OCI-LY3 (cell line): Measurements from ENCODE around the gene SLC6A11.

ENCODE experiments used
- H2AFZ ChIP-seq: fragments of 200-600, 300-600 bp; shearing (Covaris generic); 2 replicates; pipeline ENCODE4 v1.6.0; 2014; ENCODE audit warnings: antibody characterized with exemption, low read depth, low read length
- H3K27ac ChIP-seq: fragments of 200-600, 300-600 bp; sonication (generic); 2 replicates; pipeline ENCODE4 v1.5.1; 2014; ENCODE audit warnings: mild to moderate bottlenecking, low read length, moderate library complexity, mixed read lengths
- H3K27me3 ChIP-seq: fragments of 200-600, 300-600 bp; sonication (generic); 2 replicates; pipeline ENCODE4 v1.6.1; 2014; ENCODE audit warnings: low read depth, low read length, mixed read lengths
- H3K36me3 ChIP-seq: fragments of 200-600, 300-600 bp; sonication (generic); replicated peaks from 2 replicates; pipeline ENCODE3; 2014; ENCODE audit warnings: low read depth, low read length, mixed read lengths
- H3K4me1 ChIP-seq: fragments of 300-600, 200-600 bp; sonication (generic); 2 replicates; pipeline ENCODE4 v1.6.1; 2014; ENCODE audit warnings: low read length, mixed read lengths
- H3K4me2 ChIP-seq: fragments of 200-600, 300-600 bp; sonication (generic); 2 replicates; pipeline ENCODE4 v1.6.1; 2014; ENCODE audit warnings: low read length, mixed read lengths
- H3K4me3 ChIP-seq: fragments of 300-600, 200-600 bp; sonication (generic); 2 replicates; pipeline ENCODE4 v1.5.1; 2014; ENCODE audit warnings: antibody characterized with exemption, mild to moderate bottlenecking, low read length, moderate library complexity
- H3K79me2 ChIP-seq: fragments of 300-600, 200-600 bp; shearing (Covaris generic); 2 replicates; pipeline ENCODE4 v1.6.1; 2014; ENCODE audit warnings: mild to moderate bottlenecking, low read length, mixed read lengths
- H3K9ac ChIP-seq: fragments of 300-600, 200-600 bp; shearing (Covaris generic); 2 replicates; pipeline ENCODE4 v1.6.0; 2014; ENCODE audit warnings: mild to moderate bottlenecking, low read length, moderate library complexity
- H3K9me3 ChIP-seq: fragments of 200-600, 300-600 bp; shearing (Covaris generic); 2 replicates; pipeline ENCODE4 v1.6.1; 2014; ENCODE audit warnings: low read length, mixed read lengths; ENCODE audit not compliant: insufficient read depth
- H4K20me1 ChIP-seq: fragments of 200-600, 300-600 bp; sonication (generic); 2 replicates; pipeline ENCODE4 v1.6.1; 2016; ENCODE audit warnings: low read length, mixed read lengths; ENCODE audit not compliant: insufficient read depth
- EZH2phosphoT487 ChIP-seq: fragments of 200-600 bp; shearing (Covaris generic); IDR thresholded peaks from 2 replicates; pipeline ENCODE4 v1.6.1; 2018; ENCODE audit warnings: antibody characterized with exemption, mixed run types, low read depth
- TF ChIP-seq, protein P1 (sequence below): fragments of 200-600, 300-600 bp; sonication (generic); IDR thresholded peaks from 2 replicates; pipeline ENCODE4 v1.5.1; 2014; ENCODE audit warnings: antibody characterized with exemption, low read length, low read depth

Gene SLC6A11

DNA sequence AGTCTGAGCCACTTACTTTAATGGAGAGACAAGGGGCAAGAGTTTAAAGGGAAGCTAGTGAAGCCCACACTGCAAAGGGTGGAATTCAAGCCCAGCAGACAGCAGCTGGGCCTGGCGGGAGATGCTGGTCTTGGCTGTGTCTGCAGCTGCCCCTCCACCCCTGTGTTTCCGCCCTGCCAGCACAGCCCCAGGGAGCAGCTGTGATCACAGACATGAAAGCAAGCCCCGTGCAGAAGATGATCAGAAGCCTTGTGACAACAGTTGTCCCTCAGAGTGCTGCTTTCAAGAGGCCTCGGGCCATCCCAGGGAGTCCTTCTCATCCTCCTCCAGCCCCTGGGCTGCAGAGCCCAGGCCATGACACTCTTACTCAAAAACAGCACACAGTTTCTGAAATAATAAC lies 152.4 kb downstream of the SLC6A11 start:
- Histone ChIP-seq H3K36me3 (no peaks in the 10 kb centered on the region), H3K4me1 (no peaks in the 10 kb centered on the region), H3K9me3 (no peaks in the 10 kb centered on the region), H3K27me3 (peaks cover 5% of the 10 kb centered on the region; the same call in 1 of the 2 replicates), H2AFZ (no peak overlapping the region), H4K20me1 (0 out of 2 replicates have a peak, but pooled peaks cover 7% of the 10 kb centered on the region), H3K79me2 (no peaks in the 10 kb centered on the region), H3K27ac (no peak overlapping the region), H3K4me3 (no peak overlapping the region), H3K9ac (no peak overlapping the region), H3K4me2 (no peak overlapping the region)
- TF ChIP-seq, protein P1, sequence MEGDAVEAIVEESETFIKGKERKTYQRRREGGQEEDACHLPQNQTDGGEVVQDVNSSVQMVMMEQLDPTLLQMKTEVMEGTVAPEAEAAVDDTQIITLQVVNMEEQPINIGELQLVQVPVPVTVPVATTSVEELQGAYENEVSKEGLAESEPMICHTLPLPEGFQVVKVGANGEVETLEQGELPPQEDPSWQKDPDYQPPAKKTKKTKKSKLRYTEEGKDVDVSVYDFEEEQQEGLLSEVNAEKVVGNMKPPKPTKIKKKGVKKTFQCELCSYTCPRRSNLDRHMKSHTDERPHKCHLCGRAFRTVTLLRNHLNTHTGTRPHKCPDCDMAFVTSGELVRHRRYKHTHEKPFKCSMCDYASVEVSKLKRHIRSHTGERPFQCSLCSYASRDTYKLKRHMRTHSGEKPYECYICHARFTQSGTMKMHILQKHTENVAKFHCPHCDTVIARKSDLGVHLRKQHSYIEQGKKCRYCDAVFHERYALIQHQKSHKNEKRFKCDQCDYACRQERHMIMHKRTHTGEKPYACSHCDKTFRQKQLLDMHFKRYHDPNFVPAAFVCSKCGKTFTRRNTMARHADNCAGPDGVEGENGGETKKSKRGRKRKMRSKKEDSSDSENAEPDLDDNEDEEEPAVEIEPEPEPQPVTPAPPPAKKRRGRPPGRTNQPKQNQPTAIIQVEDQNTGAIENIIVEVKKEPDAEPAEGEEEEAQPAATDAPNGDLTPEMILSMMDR = no peak
- TF ChIP-seq EZH2phosphoT487 = no peak

DNA sequence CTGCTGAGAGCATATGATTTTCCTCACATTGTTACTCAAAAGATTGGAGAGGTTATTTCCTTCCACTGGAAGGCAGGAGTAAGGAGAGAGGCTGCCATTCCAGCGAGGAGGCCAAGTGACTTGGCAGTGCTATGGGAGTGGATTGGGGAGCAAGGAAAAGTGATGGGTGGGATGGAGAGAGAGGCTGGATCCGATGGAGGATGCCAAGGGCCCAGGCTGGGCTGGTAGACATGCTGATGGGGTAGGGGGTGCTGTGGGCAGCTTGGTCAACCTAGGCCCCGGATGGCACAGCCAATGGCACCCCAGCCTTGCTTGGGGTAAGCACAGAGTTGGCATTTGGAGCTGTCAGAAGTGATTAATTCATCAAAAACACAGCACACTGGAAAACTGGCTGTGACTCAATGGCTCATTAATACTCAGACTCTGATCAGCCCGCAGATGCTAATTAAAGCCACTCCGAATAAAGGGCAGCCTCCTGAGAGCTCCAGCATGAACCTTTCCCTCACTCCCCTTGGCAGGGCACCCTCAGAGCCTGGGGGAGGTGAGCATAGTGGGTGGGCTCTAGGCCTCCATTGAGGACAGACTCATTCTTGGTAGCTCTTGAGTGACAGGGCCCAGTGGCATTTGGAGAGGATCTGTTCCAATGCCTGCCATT lies 154.4 kb downstream of the SLC6A11 start:
- H3K36me3 ChIP-seq = no peaks in the 10 kb centered on the region

DNA sequence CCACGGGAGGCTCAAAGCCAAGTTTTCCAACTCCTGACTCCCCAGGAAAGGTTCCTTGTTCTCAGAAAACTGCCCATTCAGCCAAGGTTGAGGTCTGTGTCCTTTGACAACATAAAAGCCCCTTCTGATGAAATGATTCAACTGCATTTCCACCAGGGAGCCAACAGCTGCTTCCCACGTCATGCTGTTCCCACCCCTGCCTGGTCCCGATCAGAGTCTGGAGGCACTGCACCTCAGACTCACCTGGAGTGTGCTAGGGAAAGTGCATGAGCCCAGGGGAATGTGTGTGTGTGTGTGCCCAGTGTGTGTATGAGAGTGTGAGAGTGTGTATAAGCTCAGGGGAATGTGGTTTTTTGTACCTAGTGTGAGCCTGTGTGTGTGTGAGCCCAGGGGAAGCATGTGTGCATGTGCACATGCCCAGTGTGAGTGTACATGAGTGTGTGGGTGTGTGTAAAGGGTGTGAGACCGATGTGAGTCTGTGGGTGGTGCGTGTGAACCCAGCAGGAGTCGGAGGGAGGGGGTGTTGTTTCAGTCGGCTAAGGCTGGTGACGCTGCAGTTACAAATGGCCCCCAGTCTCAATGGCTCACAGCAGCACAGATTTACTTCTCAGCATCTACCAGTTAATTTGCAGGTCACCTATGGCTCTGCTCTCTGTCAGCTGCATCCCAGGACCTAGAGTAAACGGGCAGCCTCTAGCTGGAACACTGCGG lies 156.2 kb downstream of the SLC6A11 start:
- Histone ChIP-seq H3K79me2 (no peaks in the 10 kb centered on the region), H3K36me3 (no peaks in the 10 kb centered on the region), H3K27ac (no peak overlapping the region), H3K27me3 (0 out of 2 replicates have a peak, but pooled peaks cover 5% of the 10 kb centered on the region), H3K4me2 (no peak overlapping the region), H3K4me1 (no peaks in the 10 kb centered on the region), H4K20me1 (no peaks in the 10 kb centered on the region), H3K4me3 (no peak overlapping the region), H3K9ac (no peak overlapping the region), H2AFZ (no peak overlapping the region), H3K9me3 (no peaks in the 10 kb centered on the region)
- no peak for TF ChIP-seq EZH2phosphoT487
- TF ChIP-seq, protein P1 = no peak

More for the DNA sequence above, 154.4 kb downstream of the SLC6A11 start:
- no peak overlapping the region for H3K9ac ChIP-seq
- TF ChIP-seq EZH2phosphoT487 = no peak
- TF ChIP-seq, protein P1 = no peak
- no peak overlapping the region for H3K4me3 ChIP-seq
- peaks cover 5% of the 10 kb centered on the region; the same call in 1 of the 2 replicates for H3K27me3 ChIP-seq
- H3K4me1 ChIP-seq = no peaks in the 10 kb centered on the region
- no peaks in the 10 kb centered on the region for H3K9me3 ChIP-seq
- no peak overlapping the region for H3K4me2 ChIP-seq
- no peaks in the 10 kb centered on the region for H3K79me2 ChIP-seq
- no peak overlapping the region for H3K27ac ChIP-seq
- H4K20me1 ChIP-seq = no peaks in the 10 kb centered on the region
- H2AFZ ChIP-seq = no peak overlapping the region

DNA sequence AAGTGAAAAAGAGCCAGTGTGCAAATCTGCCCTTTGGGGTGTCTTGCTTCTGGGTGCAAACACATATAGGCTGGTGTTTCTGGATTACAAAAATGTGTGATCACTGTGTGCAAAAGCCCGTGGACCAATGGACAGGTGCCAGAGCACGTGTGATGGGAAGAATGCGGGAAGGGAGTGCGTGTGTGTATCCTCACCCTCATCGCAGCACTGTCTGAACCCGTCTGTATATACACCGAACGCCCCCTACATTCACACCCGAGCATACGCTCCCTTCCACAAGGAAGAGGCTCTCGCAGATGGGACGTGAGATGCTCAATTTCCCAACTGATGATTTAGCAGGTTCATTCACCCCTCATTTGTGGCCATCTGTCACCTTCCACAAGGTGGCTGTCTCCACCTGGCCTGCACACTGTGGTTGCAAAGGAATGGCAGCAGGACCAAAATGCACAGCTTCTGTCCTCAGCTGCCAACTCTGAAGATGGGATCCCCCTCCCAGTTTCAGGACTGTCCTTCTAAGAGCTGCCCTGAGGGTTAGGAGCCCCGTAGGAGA lies 157.1 kb downstream of the SLC6A11 start:
- H3K36me3 ChIP-seq = no peaks in the 10 kb centered on the region
- H3K79me2 ChIP-seq = no peaks in the 10 kb centered on the region
- no peak overlapping the region for H3K27ac ChIP-seq
- no peak overlapping the region for H2AFZ ChIP-seq
- no peak overlapping the region for H3K4me3 ChIP-seq
- no peak overlapping the region for H3K9ac ChIP-seq
- TF ChIP-seq EZH2phosphoT487 = no peak
- TF ChIP-seq, protein P1 = no peak
- 0 out of 2 replicates have a peak, but pooled peaks cover 5% of the 10 kb centered on the region for H3K27me3 ChIP-seq
- no peaks in the 10 kb centered on the region for H4K20me1 ChIP-seq
- no peak overlapping the region for H3K4me2 ChIP-seq
- no peaks in the 10 kb centered on the region for H3K4me1 ChIP-seq
- no peaks in the 10 kb centered on the region for H3K9me3 ChIP-seq
